ENCODE results near the gene SCARF2. TPM values are rescaled to one million over a fixed set of nuclear protein-coding genes. Genes with fewer than 3 reads are reported as not detected.
"Not testable (repeated sequence)": the region's sequence is repeated elsewhere in the genome, so short reads cannot be mapped to it uniquely, and the experiment has no call there.

Gene SCARF2
- total RNA-seq, 1 experiment from 2014 or later: 9.5 TPM

GRCh38 chr22:20412474-20413216 is 25.0 kb downstream of the SCARF2 start:
- no peak for DNase-seq (ENCODE audit: low read depth)

- not testable (repeated sequence) for DNase-seq (ENCODE audit: low read depth)
Observed at GRCh38 chr22:20409385-20409784, 28.2 kb downstream of the SCARF2 start.

GRCh38 chr22:20408891-20409290 is 28.7 kb downstream of the SCARF2 start:
- DNase-seq (ENCODE audit: low read depth): no peak

- no peak for DNase-seq (ENCODE audit: low read depth)
Observed at GRCh38 chr22:20407829-20408228, 29.8 kb downstream of the SCARF2 start.

- no peak for DNase-seq (ENCODE audit: low read depth)
Observed at GRCh38 chr22:20406686-20407408, 30.8 kb downstream of the SCARF2 start.

- DNase-seq (ENCODE audit: low read depth): no peak
Observed at GRCh38 chr22:20405931-20406685, 31.5 kb downstream of the SCARF2 start.

GRCh38 chr22:20405291-20405930 is 32.2 kb downstream of the SCARF2 start:
- DNase-seq (ENCODE audit: low read depth): no peak

GRCh38 chr22:20404881-20405280 is 32.7 kb downstream of the SCARF2 start:
- DNase-seq (ENCODE audit: low read depth): no peak

- no peak for DNase-seq (ENCODE audit: low read depth)
Observed at GRCh38 chr22:20403779-20404140, 33.9 kb downstream of the SCARF2 start.

GRCh38 chr22:20402960-20403778 is 34.5 kb downstream of the SCARF2 start:
- DNase-seq (ENCODE audit: low read depth): no peak

- DNase-seq (ENCODE audit: low read depth): no peak
Observed at GRCh38 chr22:20401376-20402014, 36.1 kb downstream of the SCARF2 start.

- DNase-seq (ENCODE audit: low read depth): no peak
Observed at GRCh38 chr22:20400606-20401375, 36.8 kb downstream of the SCARF2 start.

- no peak for DNase-seq (ENCODE audit: low read depth)
Observed at GRCh38 chr22:20399866-20400605, 37.6 kb downstream of the SCARF2 start.

- no peak for DNase-seq (ENCODE audit: low read depth)
Observed at GRCh38 chr22:20398420-20398819, 39.2 kb downstream of the SCARF2 start.

GRCh38 chr22:20397498-20397897 is 40.1 kb downstream of the SCARF2 start:
- DNase-seq (ENCODE audit: low read depth): no peak

- DNase-seq (ENCODE audit: low read depth): no peak
Observed at GRCh38 chr22:20396639-20397038, 41.0 kb downstream of the SCARF2 start.

- no peak for DNase-seq (ENCODE audit: low read depth)
Observed at GRCh38 chr22:20395907-20396287, 41.7 kb downstream of the SCARF2 start.

- no peak for DNase-seq (ENCODE audit: low read depth)
Observed at GRCh38 chr22:20395181-20395906, 42.3 kb downstream of the SCARF2 start.
